HG03378 (cell line): ENCODE measurements around the gene RAB43.

Experiments
- ATAC-seq: cut with Tn5 transposase; IDR thresholded peaks from one replicate; pipeline ENCODE4 v1.9.1; 2021; ENCODE audit warnings: mild to moderate bottlenecking, moderate library complexity; ENCODE audit not compliant: unreplicated experiment

The RAB43 gene

DNA sequence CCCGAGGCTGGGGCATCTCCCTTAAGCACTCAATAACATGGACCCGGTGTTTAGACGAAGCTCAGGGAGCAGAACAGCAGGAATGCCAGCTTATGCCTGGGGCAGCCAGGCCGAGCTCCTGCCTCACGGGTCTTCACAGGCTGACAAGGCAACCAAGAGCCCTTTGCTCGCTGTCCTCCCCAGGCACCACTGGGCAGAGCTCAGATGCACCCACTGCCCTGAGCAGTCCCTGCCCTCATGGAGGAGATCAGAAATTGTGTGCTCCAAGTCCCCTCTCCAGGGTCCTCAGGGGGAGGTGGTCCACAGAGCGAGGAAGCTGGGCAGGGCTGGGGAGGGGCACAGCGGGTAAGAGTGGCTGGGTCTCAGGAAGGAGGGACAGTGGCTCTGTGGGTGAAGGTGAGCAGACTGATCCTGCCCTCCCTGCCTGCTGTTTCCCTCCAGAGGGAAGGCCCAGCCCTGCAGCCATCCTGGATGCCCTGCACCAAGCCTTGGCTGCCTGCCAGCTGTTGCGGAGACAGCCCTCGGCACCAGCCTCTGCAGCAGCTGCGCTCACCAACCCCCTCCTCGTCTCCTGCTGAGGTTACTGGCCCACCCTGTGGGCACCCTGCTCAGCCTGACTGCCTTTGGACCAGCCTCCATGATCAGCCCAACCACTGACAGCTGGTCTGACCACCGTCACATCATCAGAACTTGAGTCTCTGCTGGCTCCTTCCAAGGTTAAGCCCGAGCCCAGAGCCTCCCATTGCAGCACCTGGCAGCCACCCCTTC, 82.1 kb downstream of the RAB43 start:
- ATAC-seq: no peak

DNA sequence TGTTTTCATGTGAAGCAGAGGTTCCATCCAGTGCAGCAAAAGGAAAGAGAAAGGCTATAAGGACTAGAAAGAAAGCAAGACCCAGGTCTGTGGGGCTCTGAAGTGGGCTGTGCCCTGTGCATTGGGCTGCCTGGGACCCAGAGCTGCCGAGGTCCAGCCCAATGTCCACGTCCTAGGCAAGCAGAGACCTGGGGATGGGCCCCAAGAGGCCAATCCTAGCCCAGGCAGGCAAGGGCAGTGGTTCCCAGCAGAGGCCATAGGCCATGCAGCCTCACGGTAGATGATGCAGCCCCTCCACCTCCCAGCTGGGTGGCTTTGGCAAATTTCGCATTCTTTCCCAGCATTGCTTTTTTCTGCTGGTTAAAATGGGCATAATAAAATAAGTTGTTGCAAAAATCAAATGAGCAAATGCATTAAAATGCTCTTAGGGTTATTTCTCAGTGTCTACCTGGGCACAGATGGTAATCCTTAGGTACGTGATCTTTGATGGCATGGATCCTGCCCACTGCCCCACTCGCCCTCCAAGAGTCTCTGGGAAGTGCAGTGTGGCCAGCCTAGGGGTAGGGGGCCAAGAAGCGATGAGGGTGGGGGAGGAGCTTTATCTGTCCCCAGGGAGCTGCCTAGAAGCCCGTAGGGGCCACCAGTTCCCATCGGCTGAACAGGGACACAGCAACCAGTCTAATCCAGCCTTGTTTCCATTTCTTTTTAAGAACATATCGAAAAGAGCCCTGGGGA, 83.3 kb downstream of the RAB43 start:
- ATAC-seq: no peak
